Activated naive CD4-positive, alpha-beta T cell treated with anti-CD3 and anti-CD28 coated beads, Interleukin-2, amount 50 U/mL, for 72 hours (primary cell): ENCODE data around the gene EXO1. TPM values are rescaled to one million over a fixed set of nuclear protein-coding genes. Genes with fewer than 3 reads are reported as not detected.
"Not testable (repeated sequence)": the region's sequence is repeated elsewhere in the genome, so short reads cannot be mapped to it uniquely, and the experiment has no call there.

Experiments used
- ATAC-seq, 2 donors: fragments of 150-1000 bp; cut with Tn5 transposase; 2 replicates each; pipeline ENCODE4 v1.10.0; 2021; ENCODE audit warnings: mild to moderate bottlenecking in 2 of 2, moderate library complexity in 2 of 2
- DNase-seq, 2 donors: peaks; one replicate each; pipeline ENCODE4 v3.0.0; 2021 to 2022; ENCODE audit warnings: low spot score in 2 of 2
- H3K27ac Mint-ChIP-seq, 2 donors: one replicate each; pipeline ENCODE4 v1.8.0; 2022; ENCODE audit warnings: mild to moderate bottlenecking in 2 of 2, mixed read lengths in 2 of 2
- H3K36me3 Mint-ChIP-seq, 2 donors: one replicate each; pipeline ENCODE4 v1.8.0; 2022; ENCODE audit warnings: mixed read lengths in 2 of 2
- H3K9me3 Mint-ChIP-seq, 2 donors: one replicate each; pipeline ENCODE4 v1.8.0; 2022; ENCODE audit warnings: mixed read lengths in 2 of 2
- total RNA-seq, 2 donors: library from RNA; stranded (reverse); gene quantifications; one replicate each; pipeline ENCODE4 v1.2.3, GENCODE V29; 2022

The EXO1 gene
- total RNA-seq, 2 donors from 2014 or later: 49.3 to 69.1 TPM

DNA sequence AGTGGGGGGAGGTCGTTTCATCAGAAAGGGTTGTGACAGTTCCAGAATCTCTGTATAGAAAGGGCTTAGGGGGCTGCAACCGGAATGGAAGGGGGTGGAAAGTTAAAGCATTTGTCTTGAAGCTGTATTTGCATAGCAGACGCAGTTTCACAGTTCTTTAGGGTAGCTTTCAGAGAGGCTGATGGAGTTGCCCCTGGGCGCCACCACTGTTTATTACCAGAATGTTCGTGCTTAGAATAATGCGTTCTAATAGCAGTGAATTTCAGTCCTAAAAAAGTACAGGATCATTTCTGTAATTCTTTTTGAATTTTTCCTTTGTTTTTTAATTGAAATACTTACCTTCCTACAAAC is 1.3 kb downstream of the EXO1 start:
- ATAC-seq (no peak), DNase-seq (no peak)
- H3K9me3 Mint-ChIP-seq: no peaks in the 10 kb centered on the region
- peak overlapping the region in 1 of 2 donors; percentile 89 for H3K27ac Mint-ChIP-seq
- H3K36me3 Mint-ChIP-seq: peaks cover 34 to 40% of the 10 kb centered on the region in 2 donors

DNA sequence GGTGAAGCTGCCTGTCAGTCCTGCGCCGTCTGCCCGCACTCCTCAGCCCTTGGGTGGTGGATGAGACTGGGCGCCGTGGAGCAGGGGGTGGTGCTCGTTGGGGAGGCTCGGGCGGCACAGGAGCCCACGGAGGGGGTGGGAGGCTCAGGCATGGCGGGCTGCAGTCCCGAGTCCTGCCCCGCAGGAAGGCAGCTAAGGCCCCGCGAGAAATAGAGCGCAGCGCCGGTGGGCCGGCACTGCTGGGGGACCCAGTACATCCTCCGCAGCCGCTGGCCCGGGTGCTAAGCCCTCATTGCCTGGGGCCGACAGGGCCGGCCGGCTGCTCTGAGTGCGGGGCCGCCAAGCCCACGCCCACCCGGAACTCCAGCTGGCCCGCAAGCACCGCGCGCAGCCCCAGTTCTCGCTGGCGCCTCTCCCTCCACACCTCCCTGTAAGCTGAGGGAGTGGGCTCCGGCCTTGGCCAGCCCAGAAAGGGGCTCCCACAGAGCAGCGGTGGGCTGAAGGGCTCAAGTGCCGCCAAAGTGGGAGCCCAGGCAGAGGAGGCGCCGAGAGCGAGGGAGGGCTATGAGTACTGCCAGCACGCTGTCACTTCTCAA is 7.6 kb downstream of the EXO1 start:
- ATAC-seq: not testable (repeated sequence)

DNA sequence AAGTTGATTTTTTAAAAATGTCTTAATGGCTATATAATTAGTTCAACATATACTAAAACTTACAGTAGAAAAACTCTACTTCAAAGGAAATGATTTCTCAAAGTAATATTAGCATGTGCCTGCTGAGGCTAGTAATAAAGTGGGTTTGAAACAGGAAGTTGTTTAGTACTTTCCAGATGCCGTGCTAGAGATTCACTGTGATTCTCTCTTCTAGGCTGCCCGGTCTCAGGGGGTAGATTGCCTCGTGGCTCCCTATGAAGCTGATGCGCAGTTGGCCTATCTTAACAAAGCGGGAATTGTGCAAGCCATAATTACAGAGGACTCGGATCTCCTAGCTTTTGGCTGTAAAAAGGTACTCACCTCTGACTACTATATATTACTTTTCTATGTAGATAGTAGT is 9.1 kb downstream of the EXO1 start:
- Mint-ChIP-seq H3K27ac (no peak overlapping the region), H3K9me3 (no peaks in the 10 kb centered on the region), H3K36me3 (peaks cover 42 to 53% of the 10 kb centered on the region in 2 donors)
- ATAC-seq (no peak), DNase-seq (no peak)

More for the DNA sequence above, 7.6 kb downstream of the EXO1 start:
- not testable (repeated sequence) for DNase-seq, H3K9me3 Mint-ChIP-seq, H3K27ac Mint-ChIP-seq
- H3K36me3 Mint-ChIP-seq: peaks cover 34 to 39% of the 10 kb centered on the region in 2 donors

DNA sequence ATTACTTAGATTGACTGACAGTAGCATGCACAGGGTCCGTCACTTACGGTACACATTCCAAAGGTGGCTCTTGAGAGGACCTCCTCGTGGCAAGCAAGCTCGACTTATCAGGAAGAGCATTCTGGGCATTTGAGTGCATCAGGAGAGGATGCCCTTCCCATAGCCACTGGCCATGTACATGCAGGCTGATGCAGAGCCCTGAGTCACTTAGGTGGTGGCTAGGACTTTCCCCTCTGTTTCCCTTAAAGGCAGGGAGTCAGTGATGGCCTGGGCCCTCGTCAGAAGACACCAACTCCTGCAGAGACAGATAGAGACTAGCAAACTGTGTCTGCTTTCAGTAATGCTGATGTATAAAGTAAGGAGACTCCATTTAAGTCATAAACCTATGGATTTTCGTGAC is 12.9 kb downstream of the EXO1 start:
- Mint-ChIP-seq H3K36me3 (peaks cover 38 to 66% of the 10 kb centered on the region in 2 donors), H3K27ac (no peak overlapping the region), H3K9me3 (no peaks in the 10 kb centered on the region)
- no peak for ATAC-seq
- no peak for DNase-seq

DNA sequence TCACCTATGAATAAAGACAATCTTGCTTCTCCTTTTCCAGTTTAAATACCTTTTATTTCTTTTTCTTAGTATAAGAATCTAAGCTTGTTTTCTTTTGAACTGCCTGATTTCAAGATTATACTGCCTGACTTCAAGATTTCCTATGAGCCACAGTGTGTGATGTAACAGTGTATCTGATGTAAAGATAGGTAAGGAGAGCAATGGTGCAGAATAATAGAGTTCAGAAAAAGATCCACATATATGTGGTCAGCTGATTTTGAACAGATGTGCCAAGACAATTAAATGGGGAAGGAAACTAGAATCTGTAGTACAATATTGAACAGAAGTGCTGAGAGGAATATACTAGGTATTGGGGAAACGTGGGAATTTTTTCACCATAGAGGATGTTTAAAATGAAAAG is 21.0 kb downstream of the EXO1 start:
- no peak overlapping the region for H3K27ac Mint-ChIP-seq
- H3K36me3 Mint-ChIP-seq: peaks cover 32 to 55% of the 10 kb centered on the region in 2 donors
- ATAC-seq (no peak), DNase-seq (no peak)
- no peaks in the 10 kb centered on the region for H3K9me3 Mint-ChIP-seq

DNA sequence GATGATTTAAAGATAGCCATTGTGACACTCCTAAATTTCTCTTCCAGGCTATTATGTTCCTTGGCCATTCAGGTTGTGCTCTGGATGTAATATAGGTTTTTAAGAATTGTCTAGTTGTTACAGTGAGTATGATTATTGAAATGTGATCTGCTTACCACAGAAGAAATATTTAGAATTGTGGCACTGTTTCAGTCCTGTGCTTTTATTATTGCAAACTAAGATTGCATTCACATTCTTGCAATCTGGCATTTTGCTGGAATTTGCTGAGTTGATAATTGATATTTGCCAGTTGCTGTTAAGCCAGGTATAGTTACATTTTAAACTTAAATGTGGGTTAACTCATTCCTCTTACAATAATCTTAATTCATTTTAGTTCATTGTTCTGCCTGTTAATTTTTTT is 22.3 kb downstream of the EXO1 start:
- DNase-seq: no peak
- no peak for ATAC-seq
- H3K27ac Mint-ChIP-seq: no peak overlapping the region
- H3K36me3 Mint-ChIP-seq: peaks cover 31 to 47% of the 10 kb centered on the region in 2 donors
- H3K9me3 Mint-ChIP-seq: no peaks in the 10 kb centered on the region

DNA sequence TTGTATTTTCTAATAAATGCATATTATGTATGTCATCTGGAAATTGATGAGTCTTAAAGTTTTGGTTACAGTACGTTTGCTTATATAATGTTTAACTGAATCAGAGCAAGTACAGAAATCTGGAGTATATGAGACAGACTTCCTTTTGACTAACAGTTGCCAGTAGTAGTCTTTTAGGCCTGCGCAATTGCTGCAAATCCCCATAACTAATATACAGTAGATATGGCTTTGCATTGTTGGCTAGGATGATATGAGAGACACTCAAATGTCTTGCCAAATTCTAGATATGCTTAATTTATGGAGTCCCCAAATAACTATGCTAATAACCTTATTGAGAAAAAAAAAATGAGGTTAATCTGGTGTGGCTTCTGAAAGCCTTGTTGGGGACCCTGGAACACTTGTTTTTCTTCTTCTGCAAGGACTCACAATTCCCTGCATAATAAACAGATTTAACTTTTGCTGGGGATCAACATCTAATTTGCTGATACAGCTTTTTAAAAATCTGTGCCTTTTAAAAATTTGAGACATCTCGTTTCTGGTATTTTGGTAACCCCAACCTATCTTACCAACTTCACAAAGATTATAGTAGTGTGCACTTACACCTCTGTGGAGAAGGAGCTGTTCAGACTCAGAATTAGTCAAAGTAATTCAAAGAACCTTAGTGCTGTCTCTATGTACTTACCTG is 22.9 kb downstream of the EXO1 start:
- no peak for ATAC-seq
- Mint-ChIP-seq H3K27ac (no peak overlapping the region), H3K9me3 (no peaks in the 10 kb centered on the region), H3K36me3 (peaks cover 31 to 42% of the 10 kb centered on the region in 2 donors)
- no peak for DNase-seq

DNA sequence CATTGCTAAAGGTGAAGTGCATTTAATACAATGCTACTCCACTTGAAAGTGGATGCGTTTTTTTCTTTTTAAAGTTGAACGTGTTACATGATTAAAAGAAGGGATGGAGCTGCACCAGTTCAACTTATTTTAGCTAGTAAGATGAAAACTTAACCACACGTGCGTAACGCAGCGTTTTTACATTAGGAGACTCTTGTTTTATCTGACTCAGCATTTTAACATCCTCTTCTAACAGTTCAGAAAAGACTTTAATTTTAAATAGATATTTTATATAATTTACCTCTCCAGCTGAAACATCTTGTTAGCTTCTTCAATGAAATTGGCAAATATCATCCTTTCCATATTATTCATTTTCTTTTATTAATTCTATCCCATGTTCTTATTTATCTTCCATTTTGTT is 33.4 kb downstream of the EXO1 start:
- Mint-ChIP-seq H3K9me3 (no peaks in the 10 kb centered on the region), H3K36me3 (peaks cover 30 to 45% of the 10 kb centered on the region in 2 donors), H3K27ac (peak overlapping the region in 1 of 2 donors; percentile 82)
- DNase-seq (no peak), ATAC-seq (no peak)

DNA sequence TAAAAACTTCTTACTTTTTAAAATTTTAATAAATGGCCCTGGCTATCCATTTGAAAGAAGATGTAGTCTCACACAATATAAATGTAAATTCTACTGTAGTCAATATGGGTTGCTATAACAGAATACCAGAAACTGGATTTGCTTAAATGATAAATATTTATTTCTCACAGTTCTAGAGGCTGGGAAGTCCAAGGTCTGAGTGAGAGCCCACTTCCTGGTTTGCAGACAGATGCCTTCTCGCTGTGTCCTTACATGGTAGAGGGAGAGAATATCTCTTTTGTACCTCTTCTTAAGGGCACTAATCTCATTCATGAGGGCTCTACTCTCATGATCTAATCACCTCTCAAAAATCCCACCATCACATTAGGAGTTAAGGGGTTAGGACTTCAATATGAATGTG is 35.2 kb downstream of the EXO1 start:
- Mint-ChIP-seq H3K27ac (no peak overlapping the region), H3K36me3 (peaks cover 33 to 55% of the 10 kb centered on the region in 2 donors), H3K9me3 (no peaks in the 10 kb centered on the region)
- DNase-seq (no peak), ATAC-seq (no peak)

DNA sequence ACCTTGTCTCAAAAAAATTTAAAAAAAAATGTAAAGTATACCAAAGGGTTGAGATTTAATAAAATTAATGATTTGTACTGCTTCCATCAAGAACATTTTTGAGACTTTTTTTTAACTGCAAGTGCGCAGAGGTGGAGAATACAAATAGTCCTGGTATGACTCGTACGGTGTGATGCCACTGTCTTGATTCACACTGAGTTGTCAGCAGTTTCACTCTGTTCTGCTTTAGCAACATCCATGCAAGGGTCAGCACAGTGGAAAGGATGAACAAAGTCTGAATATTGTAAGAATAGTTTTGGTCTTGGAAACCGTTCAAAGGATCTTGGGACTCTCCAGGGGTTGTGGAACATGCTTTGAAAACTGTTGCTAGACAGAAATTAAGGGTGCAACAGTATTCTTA is 40.2 kb downstream of the EXO1 start:
- Mint-ChIP-seq H3K9me3 (no peaks in the 10 kb centered on the region), H3K27ac (peak overlapping the region; percentile 25 to 51), H3K36me3 (peaks cover 16 to 45% of the 10 kb centered on the region in 2 donors)
- peak; percentile 75 to 79 for ATAC-seq
- DNase-seq: no peak

DNA sequence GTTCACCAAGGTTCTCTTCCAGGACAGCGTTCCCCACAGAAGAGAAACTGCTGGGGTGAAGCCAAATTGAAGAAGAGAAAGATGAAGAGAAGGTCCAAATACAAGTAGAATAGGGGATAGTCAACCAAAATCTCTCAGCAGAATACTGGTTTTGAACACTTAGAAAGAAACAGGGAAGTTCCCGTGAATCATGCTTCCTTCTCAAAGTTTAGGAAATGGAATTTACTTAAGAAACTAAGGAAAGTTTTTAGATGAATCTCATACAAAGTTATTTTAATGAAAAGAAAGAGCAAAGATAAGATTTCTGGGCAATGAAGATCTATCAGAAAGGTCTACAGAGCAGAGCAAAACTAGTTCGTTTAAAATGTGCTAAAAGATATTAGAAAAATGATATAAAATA is 43.3 kb downstream of the EXO1 start:
- DNase-seq (no peak), ATAC-seq (no peak)
- H3K9me3 Mint-ChIP-seq: no peaks in the 10 kb centered on the region
- H3K27ac Mint-ChIP-seq: peak overlapping the region in 1 of 2 donors; percentile 81
- H3K36me3 Mint-ChIP-seq: peaks cover 7 to 39% of the 10 kb centered on the region in 2 donors

DNA sequence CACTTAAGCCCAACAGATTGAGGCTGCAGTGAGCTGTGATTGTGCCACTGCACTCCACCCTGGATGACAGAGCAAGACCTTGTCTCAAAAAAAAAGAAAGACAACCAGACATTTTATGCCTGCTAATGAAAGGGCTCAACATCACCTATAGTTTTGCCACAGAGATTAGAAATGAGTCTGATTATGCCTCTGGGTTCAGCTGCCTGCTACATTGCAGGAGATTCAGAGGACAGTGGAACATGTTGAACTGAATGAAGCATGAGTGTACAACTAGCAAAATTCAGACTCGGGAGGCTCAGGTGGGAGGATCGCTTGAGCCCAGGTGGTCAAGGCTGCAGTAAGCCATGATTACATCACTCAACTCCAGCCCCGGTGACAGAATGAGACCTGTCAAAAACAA is 46.0 kb downstream of the EXO1 start:
- no peaks in the 10 kb centered on the region for H3K9me3 Mint-ChIP-seq
- H3K27ac Mint-ChIP-seq: no peak overlapping the region
- DNase-seq: no peak
- no peak for ATAC-seq
- peaks cover 0 to 23% of the 10 kb centered on the region in 2 donors for H3K36me3 Mint-ChIP-seq

DNA sequence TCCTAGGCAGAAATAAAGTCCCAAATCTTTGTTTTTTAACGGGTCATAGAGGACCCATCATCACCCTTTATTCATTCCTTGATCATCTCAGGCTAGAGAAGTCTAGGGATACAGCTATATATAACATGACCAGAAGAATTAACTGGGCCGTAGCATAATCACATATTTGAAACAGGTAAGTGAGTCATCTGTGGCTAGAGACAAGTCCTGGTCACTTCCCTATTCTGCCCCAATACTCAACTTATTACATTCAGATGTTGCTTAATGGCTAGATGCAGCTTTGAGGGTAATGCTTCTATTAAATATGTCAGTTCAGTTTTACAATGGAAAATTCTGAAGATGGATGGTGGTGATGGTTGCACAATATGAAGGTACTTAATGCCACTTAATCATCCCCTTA is 47.0 kb downstream of the EXO1 start:
- DNase-seq (no peak), ATAC-seq (no peak)
- H3K27ac Mint-ChIP-seq: no peak overlapping the region
- H3K9me3 Mint-ChIP-seq: no peaks in the 10 kb centered on the region
- H3K36me3 Mint-ChIP-seq: peaks cover 0 to 13% of the 10 kb centered on the region in 2 donors

DNA sequence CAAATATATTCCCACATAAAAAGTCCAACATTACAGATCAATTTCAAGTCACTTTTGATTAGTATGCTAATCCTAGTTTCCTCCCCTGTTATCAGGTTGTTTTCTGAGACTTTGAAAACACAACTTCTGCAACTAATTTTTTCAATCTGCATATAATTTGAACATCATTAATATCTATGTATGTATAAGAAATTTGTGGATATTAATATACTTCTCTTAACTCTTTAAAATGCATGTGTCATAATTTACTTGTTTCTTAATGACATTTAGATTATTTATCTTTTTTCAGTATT is 48.6 kb downstream of the EXO1 start:
- Mint-ChIP-seq H3K27ac (no peak overlapping the region), H3K9me3 (no peaks in the 10 kb centered on the region), H3K36me3 (no peaks in the 10 kb centered on the region)
- DNase-seq: no peak
- ATAC-seq: no peak

DNA sequence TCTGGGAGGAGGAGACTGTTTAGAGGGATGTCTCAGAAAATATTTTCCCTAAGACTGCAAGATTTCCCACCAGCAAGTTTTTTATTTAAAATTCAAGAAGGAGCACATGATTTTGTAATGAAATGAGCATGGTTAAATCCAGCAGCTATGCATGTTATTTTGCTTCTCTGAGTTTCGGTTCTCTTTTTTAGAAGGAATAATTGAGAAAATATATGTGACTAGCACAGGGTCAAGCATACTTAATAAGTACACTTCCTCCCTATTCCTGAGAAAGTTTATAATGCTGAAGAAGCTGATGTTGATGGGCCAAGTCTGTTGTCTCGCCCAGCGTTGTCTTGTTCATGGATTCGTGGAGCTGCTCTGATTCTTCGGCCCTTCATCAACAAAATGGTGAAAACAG is 51.2 kb downstream of the EXO1 start:
- no peak for ATAC-seq
- no peaks in the 10 kb centered on the region for H3K9me3 Mint-ChIP-seq

DNA sequence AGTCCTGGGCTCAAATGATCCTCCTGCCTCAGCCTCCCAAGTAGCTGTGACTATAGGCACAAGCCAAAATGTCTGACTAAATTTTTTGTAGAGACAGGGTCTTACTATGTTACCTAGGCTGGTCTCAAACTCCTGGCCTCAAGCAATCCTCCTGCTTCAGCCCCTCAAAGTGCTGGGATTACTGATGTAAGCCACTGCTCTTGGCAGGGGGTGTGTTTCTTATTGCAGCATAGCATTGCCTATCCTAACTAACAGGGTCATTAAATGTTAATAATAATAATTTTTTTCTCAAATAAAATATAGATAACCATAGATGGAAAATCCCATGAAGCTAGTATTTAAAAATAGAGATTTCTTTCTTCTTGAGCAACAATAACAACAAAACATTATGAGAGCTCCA is 52.4 kb downstream of the EXO1 start:
- no peaks in the 10 kb centered on the region for H3K9me3 Mint-ChIP-seq
- ATAC-seq: no peak
- no peak overlapping the region for H3K27ac Mint-ChIP-seq
- H3K36me3 Mint-ChIP-seq: no peaks in the 10 kb centered on the region
- no peak for DNase-seq

More for the DNA sequence above, 51.2 kb downstream of the EXO1 start:
- no peaks in the 10 kb centered on the region for H3K36me3 Mint-ChIP-seq
- no peak for DNase-seq
- no peak overlapping the region for H3K27ac Mint-ChIP-seq

DNA sequence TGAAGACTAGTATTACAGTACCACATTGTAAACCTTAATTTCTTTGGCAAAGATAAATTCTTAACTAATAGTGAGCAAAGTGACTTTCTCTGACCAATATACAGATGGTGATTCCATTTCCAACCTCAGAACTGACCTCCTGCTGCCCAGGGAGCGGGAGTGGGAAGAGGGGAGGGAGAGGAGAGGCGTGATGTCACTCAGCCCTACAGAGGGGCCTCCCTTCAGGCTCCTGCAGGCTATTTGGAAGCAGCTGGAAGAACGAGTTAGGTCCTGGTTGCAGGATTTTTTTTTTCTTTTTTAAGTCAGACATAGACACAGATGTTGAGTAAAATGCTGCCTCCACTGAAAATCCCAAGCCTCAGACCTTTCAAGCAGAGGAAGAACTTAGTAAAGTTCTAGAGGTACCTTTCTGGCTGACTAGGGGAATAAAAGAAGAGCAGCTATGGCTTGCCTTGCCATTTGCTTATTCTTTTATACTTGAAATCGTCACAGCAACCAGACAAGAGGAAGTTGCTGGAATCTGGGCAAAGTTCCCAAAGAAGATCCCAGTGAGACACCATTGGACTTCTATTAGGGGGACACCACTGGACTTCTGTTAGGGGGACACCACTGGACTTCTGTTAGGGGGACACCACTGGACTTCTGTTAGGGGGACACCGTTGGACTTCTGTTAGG is 54.5 kb downstream of the EXO1 start:
- H3K9me3 Mint-ChIP-seq: no peaks in the 10 kb centered on the region
- H3K36me3 Mint-ChIP-seq: no peaks in the 10 kb centered on the region
- DNase-seq (no peak), ATAC-seq (no peak)
- H3K27ac Mint-ChIP-seq: no peak overlapping the region

DNA sequence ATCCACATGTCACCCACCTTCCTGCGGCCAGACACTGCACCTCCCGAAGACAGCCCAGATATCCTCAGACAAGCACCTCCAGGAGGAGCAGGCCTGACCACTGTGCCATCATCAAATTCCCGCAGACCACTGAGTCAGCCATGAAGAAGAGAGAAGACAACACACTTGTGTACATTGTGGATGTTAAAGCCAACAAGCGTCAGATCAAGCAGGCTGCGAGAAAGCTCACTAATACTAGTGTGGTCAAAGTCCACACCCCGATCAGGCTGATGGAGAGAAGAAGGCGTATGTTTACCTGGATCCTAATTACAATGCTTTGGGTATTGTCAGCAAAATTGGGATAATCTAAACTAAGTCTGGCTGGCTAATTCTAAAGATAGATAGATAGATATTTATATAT is 68.2 kb downstream of the EXO1 start:
- H3K36me3 Mint-ChIP-seq: peaks cover 0 to 5% of the 10 kb centered on the region in 2 donors
- no peaks in the 10 kb centered on the region for H3K9me3 Mint-ChIP-seq
- DNase-seq (no peak), ATAC-seq (no peak)
- H3K27ac Mint-ChIP-seq: no peak overlapping the region
